Mesodermal cell (in vitro differentiated cells): ENCODE data around the gene LSMEM2.
"Not testable (repeated sequence)": the region's sequence is repeated elsewhere in the genome, so short reads cannot be mapped to it uniquely, and the experiment has no call there.

Source experiments
- H3K27ac ChIP-seq: 2 replicates; pipeline ENCODE4 v1.7.0; 2013; ENCODE audit warnings: mild to moderate bottlenecking, low read depth, low read length, moderate library complexity; ENCODE audit not compliant: severe bottlenecking
- H3K36me3 ChIP-seq: 2 replicates; pipeline ENCODE4 v1.7.1; 2013; ENCODE audit warnings: mild to moderate bottlenecking, low read length, moderate library complexity; ENCODE audit not compliant: control insufficient read depth, insufficient read depth
- H3K4me1 ChIP-seq: one replicate; pipeline ENCODE4 v1.7.1; 2013; ENCODE audit warnings: mild to moderate bottlenecking, low read length; ENCODE audit not compliant: insufficient read depth, control insufficient read depth, poor library complexity, severe bottlenecking
- H3K4me3 ChIP-seq: 2 replicates; pipeline ENCODE4 v1.7.0; 2013; ENCODE audit warnings: low read length, control low read depth, mild to moderate bottlenecking; ENCODE audit not compliant: insufficient read depth, poor library complexity, severe bottlenecking; ENCODE audit errors: extremely low read depth
- H3K9me3 ChIP-seq: 2 replicates; pipeline ENCODE4 v1.7.1; 2013; ENCODE audit warnings: mild to moderate bottlenecking, low read length, moderate library complexity; ENCODE audit not compliant: control insufficient read depth
- WGBS, 2 experiments: methylation state at CpG; one replicate each; pipeline ENCODE4 v1.1.5; 2013; ENCODE audit warnings: missing lambda C conversion rate in 2 of 2; ENCODE audit not compliant: insufficient coverage in 2 of 2; 5-methylcytosine and 5-hydroxymethylcytosine counted together

Gene LSMEM2

GRCh38 chr3:50271314-50271936 lies 7.5 kb upstream of the LSMEM2 start:
- H3K27ac ChIP-seq: no peak overlapping the region
- WGBS, 2 experiments: 90 to 100% methylated on average over 6 to 7 of the region's 10 CpGs

GRCh38 chr3:50272538-50272910 lies 6.4 kb upstream of the LSMEM2 start:
- 88 to 96% methylated on average over 4 to 6 of the region's 10 CpGs for WGBS, 2 experiments
- not testable (repeated sequence) for H3K4me3 ChIP-seq, H3K27ac ChIP-seq, H3K36me3 ChIP-seq, H3K9me3 ChIP-seq
- peaks cover 44% of the 10 kb centered on the region for H3K4me1 ChIP-seq

More at GRCh38 chr3:50271314-50271936, 7.5 kb upstream of the LSMEM2 start:
- Histone ChIP-seq H3K36me3 (no peaks in the 10 kb centered on the region), H3K9me3 (no peaks in the 10 kb centered on the region), H3K4me1 (peaks cover 51% of the 10 kb centered on the region), H3K4me3 (no peak overlapping the region)

- Histone ChIP-seq H3K36me3 (no peaks in the 10 kb centered on the region), H3K27ac (no peak overlapping the region), H3K9me3 (no peaks in the 10 kb centered on the region), H3K4me3 (peak overlapping the region; percentile 16), H3K4me1 (peaks cover 38% of the 10 kb centered on the region)
- 20% methylated on average over 47 of the region's 61 CpGs for WGBS, 2 experiments
Observed at GRCh38 chr3:50272911-50273688, 5.8 kb upstream of the LSMEM2 start.

- no peaks in the 10 kb centered on the region for H3K36me3 ChIP-seq
- no peak overlapping the region for H3K27ac ChIP-seq
- peaks cover 36% of the 10 kb centered on the region for H3K4me1 ChIP-seq
- 81 to 86% methylated on average over 20 to 22 of the region's 31 CpGs for WGBS, 2 experiments
- H3K4me3 ChIP-seq: no peak overlapping the region
- no peaks in the 10 kb centered on the region for H3K9me3 ChIP-seq
Observed at GRCh38 chr3:50273689-50274065, 5.2 kb upstream of the LSMEM2 start.

- no peaks in the 10 kb centered on the region for H3K36me3 ChIP-seq
- no peaks in the 10 kb centered on the region for H3K9me3 ChIP-seq
- H3K4me3 ChIP-seq: no peak overlapping the region
- WGBS, 2 experiments: 17 to 27% methylated on average over 14 to 20 of the region's 26 CpGs
- H3K27ac ChIP-seq: no peak overlapping the region
- H3K4me1 ChIP-seq: peaks cover 27% of the 10 kb centered on the region
Observed at GRCh38 chr3:50274371-50275104, 4.3 kb upstream of the LSMEM2 start.

- 17 to 22% methylated on average over 39 to 63 of the region's 65 CpGs for WGBS, 2 experiments
- H3K36me3 ChIP-seq: no peaks in the 10 kb centered on the region
- H3K4me1 ChIP-seq: peaks cover 19% of the 10 kb centered on the region
- H3K27ac ChIP-seq: no peak overlapping the region
- no peaks in the 10 kb centered on the region for H3K9me3 ChIP-seq
- peak overlapping the region; percentile 19 for H3K4me3 ChIP-seq
Observed at GRCh38 chr3:50275141-50275995, 3.5 kb upstream of the LSMEM2 start.

- Histone ChIP-seq H3K4me3 (no peak overlapping the region), H3K4me1 (peaks cover 11% of the 10 kb centered on the region), H3K27ac (no peak overlapping the region), H3K9me3 (no peaks in the 10 kb centered on the region), H3K36me3 (no peaks in the 10 kb centered on the region)
- WGBS, 2 experiments: 86 to 87% methylated on average over 68 to 78 of the region's 79 CpGs
Observed at GRCh38 chr3:50275996-50276761, 2.7 kb upstream of the LSMEM2 start.

- Histone ChIP-seq H3K36me3 (no peaks in the 10 kb centered on the region), H3K9me3 (no peaks in the 10 kb centered on the region), H3K27ac (no peak overlapping the region), H3K4me3 (no peak overlapping the region), H3K4me1 (peaks cover 5% of the 10 kb centered on the region)
- 94 to 98% methylated on average over 17 of the region's 17 CpGs for WGBS, 2 experiments
Observed at GRCh38 chr3:50276762-50277101, 2.2 kb upstream of the LSMEM2 start.

GRCh38 chr3:50278123-50278879 lies 586 bp upstream of the LSMEM2 start:
- 81 to 94% methylated on average over 3 to 4 of the region's 4 CpGs for WGBS, 2 experiments
- Histone ChIP-seq H3K36me3 (no peaks in the 10 kb centered on the region), H3K9me3 (no peaks in the 10 kb centered on the region), H3K27ac (no peak overlapping the region), H3K4me3 (no peak overlapping the region), H3K4me1 (no peaks in the 10 kb centered on the region)
